Measurements from ENCODE around the gene METRN. TPM values are rescaled to one million over a fixed set of nuclear protein-coding genes. Genes with fewer than 3 reads are reported as not detected.

Gene METRN
- polyA plus RNA-seq, 1 donor (not counting 4 experiments of a cell fraction or from before 2014, with no cell fraction given) = 42.1 TPM

DNA sequence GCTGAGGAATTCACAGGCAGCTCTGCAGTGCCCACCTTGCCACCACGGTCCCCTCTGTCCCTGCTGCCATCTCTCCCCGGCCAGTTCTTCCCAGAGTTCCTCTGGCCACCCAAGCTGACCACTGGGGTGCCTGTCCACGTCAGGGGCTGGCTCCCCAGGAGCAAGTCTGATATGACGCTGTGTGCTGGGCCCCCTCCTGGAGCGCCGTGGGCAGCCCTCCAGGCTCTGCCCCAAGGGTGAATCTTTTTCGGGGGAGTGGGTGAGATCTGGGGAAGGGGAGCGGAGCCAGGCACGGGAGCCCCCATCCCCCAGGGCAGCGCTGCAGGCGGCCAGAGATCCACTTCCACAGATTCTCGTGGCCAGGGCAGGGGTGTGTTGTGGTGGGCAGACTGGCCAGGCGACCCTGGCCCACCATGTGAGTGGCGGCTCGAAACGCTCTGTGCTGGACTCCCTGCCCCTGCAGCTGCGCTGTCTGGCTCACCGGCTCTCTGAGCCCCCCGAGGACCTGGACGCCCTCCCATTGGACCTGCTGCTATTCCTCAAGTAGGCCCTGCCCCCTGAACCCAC lies 49.3 kb downstream of the METRN start:
- H2AFZ ChIP-seq (ENCODE audit: control insufficient read depth, low read length) = no peak overlapping the region
- FAIRE-seq (no peak), DNase-seq (ENCODE audit: low read depth, low spot score) (no peak)
- H3K27me3 ChIP-seq (ENCODE audit: control insufficient read depth, extremely low read depth, insufficient read depth, low read length) = peaks cover 3% of the 10 kb centered on the region
- H3K36me3 ChIP-seq (ENCODE audit: control insufficient read depth in 2 of 2, extremely low read depth in 1 of 2, insufficient read depth in 2 of 2, low read length in 2 of 2) = no peaks in the 10 kb centered on the region
- no peaks in the 10 kb centered on the region for H3K79me2 ChIP-seq (ENCODE audit: control insufficient read depth, insufficient read depth, low read length)
- no peaks in the 10 kb centered on the region for H3K9me1 ChIP-seq (ENCODE audit: control insufficient read depth, extremely low read depth, insufficient read depth, low read length)
- H3K27ac ChIP-seq (ENCODE audit: control insufficient read depth, insufficient read depth, low read length) = no peak overlapping the region
- no peaks in the 10 kb centered on the region for H4K20me1 ChIP-seq (ENCODE audit: control insufficient read depth, extremely low read depth, insufficient read depth, low read length)
- H3K4me3 ChIP-seq (ENCODE audit: control insufficient read depth in 2 of 3, extremely low read depth in 1 of 3, insufficient read depth in 2 of 3, low read depth in 1 of 3, low read length in 3 of 3) = no peak overlapping the region
- H3K4me1 ChIP-seq (ENCODE audit: control insufficient read depth, extremely low read depth, insufficient read depth, low read length) = peaks cover 27% of the 10 kb centered on the region
- no peak overlapping the region for H3K4me2 ChIP-seq (ENCODE audit: control insufficient read depth, extremely low read depth, insufficient read depth, low read depth, low read length)
- H3K9me3 ChIP-seq (ENCODE audit: control insufficient read depth, low read depth, low read length) = no peaks in the 10 kb centered on the region
- dilution Hi-C loops (cut with MboI; ENCODE audit: extremely low pct_ligation_motif_present, low sequenced_read_pairs) = no loop called here
- H3K9ac ChIP-seq (ENCODE audit: control insufficient read depth, extremely low read depth, insufficient read depth, low read length) = no peak overlapping the region
- TF ChIP-seq, protein P1, sequence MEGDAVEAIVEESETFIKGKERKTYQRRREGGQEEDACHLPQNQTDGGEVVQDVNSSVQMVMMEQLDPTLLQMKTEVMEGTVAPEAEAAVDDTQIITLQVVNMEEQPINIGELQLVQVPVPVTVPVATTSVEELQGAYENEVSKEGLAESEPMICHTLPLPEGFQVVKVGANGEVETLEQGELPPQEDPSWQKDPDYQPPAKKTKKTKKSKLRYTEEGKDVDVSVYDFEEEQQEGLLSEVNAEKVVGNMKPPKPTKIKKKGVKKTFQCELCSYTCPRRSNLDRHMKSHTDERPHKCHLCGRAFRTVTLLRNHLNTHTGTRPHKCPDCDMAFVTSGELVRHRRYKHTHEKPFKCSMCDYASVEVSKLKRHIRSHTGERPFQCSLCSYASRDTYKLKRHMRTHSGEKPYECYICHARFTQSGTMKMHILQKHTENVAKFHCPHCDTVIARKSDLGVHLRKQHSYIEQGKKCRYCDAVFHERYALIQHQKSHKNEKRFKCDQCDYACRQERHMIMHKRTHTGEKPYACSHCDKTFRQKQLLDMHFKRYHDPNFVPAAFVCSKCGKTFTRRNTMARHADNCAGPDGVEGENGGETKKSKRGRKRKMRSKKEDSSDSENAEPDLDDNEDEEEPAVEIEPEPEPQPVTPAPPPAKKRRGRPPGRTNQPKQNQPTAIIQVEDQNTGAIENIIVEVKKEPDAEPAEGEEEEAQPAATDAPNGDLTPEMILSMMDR (optimal IDR thresholded peaks at IDR 0.05 in 1 of 3, IDR thresholded peaks at IDR 0.05 in 1 of 3, conservative IDR thresholded peaks at IDR 0.05 in 1 of 3; ENCODE audit: extremely low read depth in 1 of 3, insufficient read depth in 2 of 3, low read length in 3 of 3) = no peak
- TF ChIP-seq EZH2 (IDR thresholded peaks at IDR 0.05; ENCODE audit: low read length) = no peak

DNA sequence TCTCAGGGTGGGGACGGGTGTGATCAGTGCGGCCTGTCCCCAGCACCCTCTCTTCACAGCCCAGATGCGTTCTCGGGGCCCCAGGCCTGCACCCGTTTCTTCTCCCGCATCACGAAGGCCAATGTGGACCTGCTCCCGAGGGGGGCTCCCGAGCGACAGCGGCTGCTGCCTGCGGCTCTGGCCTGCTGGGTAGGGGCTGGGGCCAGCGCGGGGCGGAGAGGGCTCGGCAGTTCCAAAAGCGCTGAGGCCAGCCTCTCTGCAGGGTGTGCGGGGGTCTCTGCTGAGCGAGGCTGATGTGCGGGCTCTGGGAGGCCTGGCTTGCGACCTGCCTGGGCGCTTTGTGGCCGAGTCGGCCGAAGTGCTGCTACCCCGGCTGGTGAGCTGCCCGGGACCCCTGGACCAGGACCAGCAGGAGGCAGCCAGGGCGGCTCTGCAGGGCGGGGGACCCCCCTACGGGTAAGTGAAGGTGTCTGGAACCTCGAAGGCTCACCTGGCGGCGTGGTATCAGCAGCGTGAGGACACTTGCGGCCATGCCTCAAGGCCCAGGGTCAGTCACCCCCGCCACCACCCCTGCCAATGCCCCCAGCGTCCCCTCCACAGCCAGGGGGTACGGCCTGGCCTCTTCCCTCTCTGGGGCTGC lies 50.0 kb downstream of the METRN start:
- H3K4me2 ChIP-seq (ENCODE audit: control insufficient read depth, extremely low read depth, insufficient read depth, low read depth, low read length) = no peak overlapping the region
- H2AFZ ChIP-seq (ENCODE audit: control insufficient read depth, low read length) = no peak overlapping the region
- peaks cover 3% of the 10 kb centered on the region for H3K27me3 ChIP-seq (ENCODE audit: control insufficient read depth, extremely low read depth, insufficient read depth, low read length)
- no peak overlapping the region for H3K9ac ChIP-seq (ENCODE audit: control insufficient read depth, extremely low read depth, insufficient read depth, low read length)
- no peaks in the 10 kb centered on the region for H3K79me2 ChIP-seq (ENCODE audit: control insufficient read depth, insufficient read depth, low read length)
- H3K4me3 ChIP-seq (ENCODE audit: control insufficient read depth in 2 of 3, extremely low read depth in 1 of 3, insufficient read depth in 2 of 3, low read depth in 1 of 3, low read length in 3 of 3) = no peak overlapping the region
- DNase-seq (ENCODE audit: low read depth, low spot score) = no peak
- dilution Hi-C loops (cut with MboI; ENCODE audit: extremely low pct_ligation_motif_present, low sequenced_read_pairs) = no loop called here
- H3K9me3 ChIP-seq (ENCODE audit: control insufficient read depth, low read depth, low read length) = no peaks in the 10 kb centered on the region
- no peak overlapping the region for H3K27ac ChIP-seq (ENCODE audit: control insufficient read depth, insufficient read depth, low read length)
- no peaks in the 10 kb centered on the region for H3K9me1 ChIP-seq (ENCODE audit: control insufficient read depth, extremely low read depth, insufficient read depth, low read length)
- no peak for TF ChIP-seq EZH2 (IDR thresholded peaks at IDR 0.05; ENCODE audit: low read length)
- TF ChIP-seq, protein P1 (optimal IDR thresholded peaks at IDR 0.05 in 1 of 3, IDR thresholded peaks at IDR 0.05 in 1 of 3, conservative IDR thresholded peaks at IDR 0.05 in 1 of 3; ENCODE audit: extremely low read depth in 1 of 3, insufficient read depth in 2 of 3, low read length in 3 of 3) = no peak
- no peaks in the 10 kb centered on the region for H3K36me3 ChIP-seq (ENCODE audit: control insufficient read depth in 2 of 2, extremely low read depth in 1 of 2, insufficient read depth in 2 of 2, low read length in 2 of 2)
- H3K4me1 ChIP-seq (ENCODE audit: control insufficient read depth, extremely low read depth, insufficient read depth, low read length) = peaks cover 20% of the 10 kb centered on the region
- no peak for FAIRE-seq
- no peaks in the 10 kb centered on the region for H4K20me1 ChIP-seq (ENCODE audit: control insufficient read depth, extremely low read depth, insufficient read depth, low read length)
